Measurements from ENCODE around the gene ACTR3C. TPM values are rescaled to one million over a fixed set of nuclear protein-coding genes. Genes with fewer than 3 reads are reported as not detected.

ACTR3C gene
- total RNA-seq, 1 experiment from 2014 or later: 8.0 TPM

DNA sequence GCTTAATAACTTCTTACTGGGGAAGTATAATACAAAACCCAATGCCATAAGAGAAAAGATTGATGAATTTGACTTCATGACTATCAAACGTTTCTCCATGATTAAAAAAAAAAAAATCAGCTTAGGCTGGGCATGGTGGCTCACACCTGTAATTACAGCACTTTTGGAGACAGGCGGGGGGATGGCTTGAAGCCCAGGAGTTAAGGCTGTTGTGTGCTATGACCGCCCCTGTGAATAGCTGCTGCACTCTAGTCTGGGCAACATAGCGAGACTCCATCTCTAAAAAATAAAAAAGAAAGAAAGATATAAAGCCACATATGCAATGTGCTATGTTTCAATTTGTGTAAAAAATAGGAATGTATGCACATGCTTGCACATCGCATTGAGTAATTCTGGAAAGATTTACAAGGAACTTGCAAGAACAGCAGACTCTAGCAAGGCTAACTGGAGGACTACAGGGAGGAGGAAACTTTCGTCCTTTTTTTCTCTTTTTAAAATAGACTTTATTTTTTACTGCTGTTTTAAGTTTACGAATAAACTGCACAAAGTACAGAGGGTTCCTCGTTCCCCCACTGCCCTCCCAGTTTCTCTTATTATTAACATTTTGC is 28.3 kb upstream of the ACTR3C start:
- CTCF ChIA-PET: interaction anchor here (0.6 kb wide), 1 partner anchor 13 kb away, joined by 4 read pairs; no protein-coding TSS in a partner anchor
- no peak for DNase-seq
- POLR2A ChIA-PET: no interaction called here
- Mint-ChIP-seq H3K9me3 (ENCODE audit: unreplicated experiment) (no peaks in the 10 kb centered on the region), H3K27me3 (ENCODE audit: insufficient read depth, unreplicated experiment) (no peaks in the 10 kb centered on the region), H3K36me3 (ENCODE audit: insufficient read depth, unreplicated experiment) (no peaks in the 10 kb centered on the region), H3K4me3 (ENCODE audit: unreplicated experiment) (no peak overlapping the region), H3K27ac (ENCODE audit: unreplicated experiment) (no peak overlapping the region), H3K4me1 (ENCODE audit: low read depth, unreplicated experiment) (no peaks in the 10 kb centered on the region)
- intact Hi-C loops (cut with micrococcal nuclease; ENCODE audit: unreplicated experiment): no loop called here
- BruUV-seq (replicated peaks): no TSS peak
- no peak overlapping the region for H3K4me3 ChIP-seq (ENCODE audit: low read depth, low read length)
- no peaks in the 10 kb centered on the region for H3K9me3 ChIP-seq
- no peaks in the 10 kb centered on the region for H3K4me1 ChIP-seq
- TF ChIP-seq, protein P1, sequence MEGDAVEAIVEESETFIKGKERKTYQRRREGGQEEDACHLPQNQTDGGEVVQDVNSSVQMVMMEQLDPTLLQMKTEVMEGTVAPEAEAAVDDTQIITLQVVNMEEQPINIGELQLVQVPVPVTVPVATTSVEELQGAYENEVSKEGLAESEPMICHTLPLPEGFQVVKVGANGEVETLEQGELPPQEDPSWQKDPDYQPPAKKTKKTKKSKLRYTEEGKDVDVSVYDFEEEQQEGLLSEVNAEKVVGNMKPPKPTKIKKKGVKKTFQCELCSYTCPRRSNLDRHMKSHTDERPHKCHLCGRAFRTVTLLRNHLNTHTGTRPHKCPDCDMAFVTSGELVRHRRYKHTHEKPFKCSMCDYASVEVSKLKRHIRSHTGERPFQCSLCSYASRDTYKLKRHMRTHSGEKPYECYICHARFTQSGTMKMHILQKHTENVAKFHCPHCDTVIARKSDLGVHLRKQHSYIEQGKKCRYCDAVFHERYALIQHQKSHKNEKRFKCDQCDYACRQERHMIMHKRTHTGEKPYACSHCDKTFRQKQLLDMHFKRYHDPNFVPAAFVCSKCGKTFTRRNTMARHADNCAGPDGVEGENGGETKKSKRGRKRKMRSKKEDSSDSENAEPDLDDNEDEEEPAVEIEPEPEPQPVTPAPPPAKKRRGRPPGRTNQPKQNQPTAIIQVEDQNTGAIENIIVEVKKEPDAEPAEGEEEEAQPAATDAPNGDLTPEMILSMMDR (IDR thresholded peaks at IDR 0.05; ENCODE audit: insufficient read depth in 1 of 2, low read depth in 1 of 2, low read length in 1 of 2, severe bottlenecking in 1 of 2, unreplicated experiment in 1 of 2): no peak
- no peaks in the 10 kb centered on the region for H3K36me3 ChIP-seq (ENCODE audit: control insufficient read depth, insufficient read depth, low read length)
- no peaks in the 10 kb centered on the region for H3K27me3 ChIP-seq (replicated peaks; ENCODE audit: control insufficient read depth, insufficient read depth, low read length)

DNA sequence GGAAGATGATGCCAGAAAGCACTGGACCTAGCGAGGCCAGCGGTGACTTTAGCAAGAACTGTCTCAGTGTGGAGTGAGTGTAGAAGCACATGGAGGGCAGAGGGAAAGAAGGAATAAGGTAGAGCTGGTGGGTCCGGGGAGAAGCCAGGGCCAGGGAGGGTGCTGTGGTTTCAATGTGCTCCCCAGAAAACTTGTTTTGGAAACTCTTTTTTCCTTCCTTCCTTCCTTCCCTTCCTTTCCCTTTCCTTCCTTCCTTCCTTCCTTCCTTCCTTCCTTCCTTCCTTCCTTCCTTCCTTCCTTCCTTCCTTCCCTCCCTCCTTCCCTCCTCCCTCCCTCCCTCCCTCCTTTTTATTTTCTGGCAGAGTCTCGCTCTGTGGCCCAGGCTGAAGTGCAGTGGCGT is 23.6 kb upstream of the ACTR3C start:
- TF ChIP-seq, protein P1 (IDR thresholded peaks at IDR 0.05; ENCODE audit: insufficient read depth in 1 of 2, low read depth in 1 of 2, low read length in 1 of 2, severe bottlenecking in 1 of 2, unreplicated experiment in 1 of 2): no peak
- ChIA-PET CTCF (no interaction called here), POLR2A (no interaction called here)
- no peaks in the 10 kb centered on the region for H3K36me3 ChIP-seq (ENCODE audit: control insufficient read depth, insufficient read depth, low read length)
- intact Hi-C loops (cut with micrococcal nuclease; ENCODE audit: unreplicated experiment): no loop called here
- no peaks in the 10 kb centered on the region for H3K27me3 ChIP-seq (replicated peaks; ENCODE audit: control insufficient read depth, insufficient read depth, low read length)
- peaks cover 4% of the 10 kb centered on the region for H3K27me3 Mint-ChIP-seq (ENCODE audit: insufficient read depth, unreplicated experiment)
- H3K4me3 Mint-ChIP-seq (ENCODE audit: unreplicated experiment): no peak overlapping the region
- H3K9me3 Mint-ChIP-seq (ENCODE audit: unreplicated experiment): no peaks in the 10 kb centered on the region
- 0 out of 2 replicates have a peak, but pooled peaks cover 6% of the 10 kb centered on the region for H3K9me3 ChIP-seq
- no peaks in the 10 kb centered on the region for H3K4me1 Mint-ChIP-seq (ENCODE audit: low read depth, unreplicated experiment)
- DNase-seq: no peak
- no peaks in the 10 kb centered on the region for H3K36me3 Mint-ChIP-seq (ENCODE audit: insufficient read depth, unreplicated experiment)
- H3K4me1 ChIP-seq: no peaks in the 10 kb centered on the region
- no peak overlapping the region for H3K27ac Mint-ChIP-seq (ENCODE audit: unreplicated experiment)
- no peak overlapping the region for H3K4me3 ChIP-seq (ENCODE audit: low read depth, low read length)
- no TSS peak for BruUV-seq (replicated peaks)

DNA sequence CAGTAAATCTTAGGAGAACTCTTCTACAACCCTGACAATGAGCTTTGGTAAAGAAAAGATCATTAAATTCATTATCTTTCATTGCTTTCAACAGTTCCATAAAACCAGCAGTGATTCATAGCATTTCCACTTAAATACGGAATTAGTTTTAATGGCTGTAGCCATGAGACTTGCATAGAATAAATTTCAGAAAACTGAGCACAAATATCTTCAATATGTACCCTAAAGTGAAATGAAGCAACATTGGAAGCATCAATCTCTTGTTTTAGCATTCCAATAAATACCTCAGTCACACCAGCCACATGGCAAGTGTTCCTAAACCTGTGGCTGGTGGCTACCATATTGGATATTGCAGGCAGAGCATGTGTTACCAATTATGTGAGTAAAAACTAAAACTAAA is 21.7 kb upstream of the ACTR3C start:
- 0 out of 2 replicates have a peak, but pooled peaks cover 6% of the 10 kb centered on the region for H3K9me3 ChIP-seq
- TF ChIP-seq, protein P1 (IDR thresholded peaks at IDR 0.05; ENCODE audit: insufficient read depth in 1 of 2, low read depth in 1 of 2, low read length in 1 of 2, severe bottlenecking in 1 of 2, unreplicated experiment in 1 of 2): no peak
- no peak overlapping the region for H3K4me3 ChIP-seq (ENCODE audit: low read depth, low read length)
- H3K27ac Mint-ChIP-seq (ENCODE audit: unreplicated experiment): no peak overlapping the region
- intact Hi-C loops (cut with micrococcal nuclease; ENCODE audit: unreplicated experiment): no loop called here
- DNase-seq: no peak
- H3K36me3 ChIP-seq (ENCODE audit: control insufficient read depth, insufficient read depth, low read length): no peaks in the 10 kb centered on the region
- no peaks in the 10 kb centered on the region for H3K4me1 ChIP-seq
- ChIA-PET CTCF (no interaction called here), POLR2A (no interaction called here)
- H3K36me3 Mint-ChIP-seq (ENCODE audit: insufficient read depth, unreplicated experiment): no peaks in the 10 kb centered on the region
- H3K4me1 Mint-ChIP-seq (ENCODE audit: low read depth, unreplicated experiment): no peaks in the 10 kb centered on the region
- H3K4me3 Mint-ChIP-seq (ENCODE audit: unreplicated experiment): no peak overlapping the region
- no peaks in the 10 kb centered on the region for H3K9me3 Mint-ChIP-seq (ENCODE audit: unreplicated experiment)
- H3K27me3 ChIP-seq (replicated peaks; ENCODE audit: control insufficient read depth, insufficient read depth, low read length): no peaks in the 10 kb centered on the region
- no TSS peak for BruUV-seq (replicated peaks)
- H3K27me3 Mint-ChIP-seq (ENCODE audit: insufficient read depth, unreplicated experiment): peaks cover 4% of the 10 kb centered on the region
